ACC112 (cell line): ENCODE results near the gene PLCD3.

Experiments used
- H2AFZ ChIP-seq: fragments of 200-600 bp; sonication (generic); one replicate; pipeline ENCODE4 v1.6.0; 2017; ENCODE audit warnings: antibody characterized with exemption, low read length; ENCODE audit not compliant: unreplicated experiment
- H3K27ac ChIP-seq: fragments of 200-600 bp; sonication (generic); 2 replicates; pipeline ENCODE4 v1.5.1; 2014; ENCODE audit warnings: low read depth, mild to moderate bottlenecking, antibody characterized with exemption, low read length, moderate library complexity
- H3K27me3 ChIP-seq: fragments of 200-600 bp; sonication (generic); 2 replicates; pipeline ENCODE4 v1.6.1; 2014; ENCODE audit warnings: mild to moderate bottlenecking, antibody characterized with exemption, low read length, moderate library complexity, mixed read lengths; ENCODE audit not compliant: insufficient read depth
- H3K36me3 ChIP-seq: fragments of 200-600 bp; sonication (generic); 2 replicates; pipeline ENCODE4 v1.6.1; 2016; ENCODE audit warnings: mild to moderate bottlenecking, antibody characterized with exemption, low read length, moderate library complexity, mixed read lengths; ENCODE audit not compliant: insufficient read depth
- H3K4me1 ChIP-seq: fragments of 200-600 bp; sonication (generic); one replicate; pipeline ENCODE4 v1.6.1; 2016; ENCODE audit warnings: low read length, mixed read lengths; ENCODE audit not compliant: insufficient read depth, unreplicated experiment, control insufficient read depth
- H3K4me3 ChIP-seq: fragments of 200-600 bp; sonication (generic); 2 replicates; pipeline ENCODE4 v1.5.1; 2014; ENCODE audit warnings: mild to moderate bottlenecking, low read depth, low read length
- H3K79me2 ChIP-seq: fragments of 200-600 bp; sonication (generic); one replicate; pipeline ENCODE4 v1.6.0; 2016; ENCODE audit warnings: low read length; ENCODE audit not compliant: control insufficient read depth, unreplicated experiment, insufficient read depth

The PLCD3 gene

GRCh38 chr17:45106582-45106981 lies 25.7 kb downstream of the PLCD3 start:
- Histone ChIP-seq H2AFZ (no peak overlapping the region), H3K79me2 (no peaks in the 10 kb centered on the region), H3K4me3 (no peak overlapping the region), H3K27ac (no peak overlapping the region), H3K4me1 (no peaks in the 10 kb centered on the region), H3K36me3 (peaks cover 26% of the 10 kb centered on the region; the same call in 1 of the 2 replicates), H3K27me3 (no peaks in the 10 kb centered on the region)

- Histone ChIP-seq H3K79me2 (no peaks in the 10 kb centered on the region), H3K27me3 (no peaks in the 10 kb centered on the region), H2AFZ (no peak overlapping the region), H3K4me3 (no peak overlapping the region), H3K36me3 (peaks cover 27% of the 10 kb centered on the region; the same call in 1 of the 2 replicates), H3K27ac (no peak overlapping the region), H3K4me1 (no peaks in the 10 kb centered on the region)
Observed at GRCh38 chr17:45106096-45106495, 26.2 kb downstream of the PLCD3 start.

GRCh38 chr17:45104907-45105624 lies 27.2 kb downstream of the PLCD3 start:
- peaks cover 27% of the 10 kb centered on the region; the same call in 1 of the 2 replicates for H3K36me3 ChIP-seq
- H2AFZ ChIP-seq = no peak overlapping the region
- H3K27me3 ChIP-seq = no peaks in the 10 kb centered on the region
- H3K27ac ChIP-seq = no peak overlapping the region
- H3K79me2 ChIP-seq = no peaks in the 10 kb centered on the region
- no peak overlapping the region for H3K4me3 ChIP-seq
- no peaks in the 10 kb centered on the region for H3K4me1 ChIP-seq

GRCh38 chr17:45104497-45104896 lies 27.8 kb downstream of the PLCD3 start:
- Histone ChIP-seq H3K79me2 (no peaks in the 10 kb centered on the region), H3K4me1 (no peaks in the 10 kb centered on the region), H3K4me3 (no peak overlapping the region), H3K27ac (no peak overlapping the region), H2AFZ (no peak overlapping the region), H3K36me3 (peaks cover 27% of the 10 kb centered on the region; the same call in 1 of the 2 replicates), H3K27me3 (no peaks in the 10 kb centered on the region)

GRCh38 chr17:45104029-45104428 lies 28.3 kb downstream of the PLCD3 start:
- Histone ChIP-seq H3K79me2 (no peaks in the 10 kb centered on the region), H2AFZ (no peak overlapping the region), H3K4me3 (no peak overlapping the region), H3K4me1 (no peaks in the 10 kb centered on the region), H3K36me3 (peaks cover 27% of the 10 kb centered on the region; the same call in 1 of the 2 replicates), H3K27me3 (no peaks in the 10 kb centered on the region), H3K27ac (no peak overlapping the region)

- Histone ChIP-seq H3K36me3 (peaks cover 33% of the 10 kb centered on the region; the same call in 1 of the 2 replicates), H3K4me1 (no peaks in the 10 kb centered on the region), H3K79me2 (no peaks in the 10 kb centered on the region), H3K4me3 (no peak overlapping the region), H3K27ac (no peak overlapping the region), H3K27me3 (no peaks in the 10 kb centered on the region), H2AFZ (no peak overlapping the region)
Observed at GRCh38 chr17:45103269-45103795, 29.0 kb downstream of the PLCD3 start.

GRCh38 chr17:45102856-45103255 lies 29.5 kb downstream of the PLCD3 start:
- Histone ChIP-seq H3K4me3 (no peak overlapping the region), H2AFZ (no peak overlapping the region), H3K27me3 (no peaks in the 10 kb centered on the region), H3K36me3 (peaks cover 37% of the 10 kb centered on the region; the same call in 1 of the 2 replicates), H3K4me1 (no peaks in the 10 kb centered on the region), H3K79me2 (no peaks in the 10 kb centered on the region), H3K27ac (no peak overlapping the region)

- no peaks in the 10 kb centered on the region for H3K4me1 ChIP-seq
- H3K4me3 ChIP-seq = no peak overlapping the region
- no peaks in the 10 kb centered on the region for H3K27me3 ChIP-seq
- H3K79me2 ChIP-seq = no peaks in the 10 kb centered on the region
- peaks cover 44% of the 10 kb centered on the region for H3K36me3 ChIP-seq
- no peak overlapping the region for H2AFZ ChIP-seq
- H3K27ac ChIP-seq = no peak overlapping the region
Observed at GRCh38 chr17:45101883-45102811, 30.2 kb downstream of the PLCD3 start.

GRCh38 chr17:45101546-45101882 lies 30.8 kb downstream of the PLCD3 start:
- Histone ChIP-seq H3K79me2 (no peaks in the 10 kb centered on the region), H2AFZ (no peak overlapping the region), H3K4me3 (no peak overlapping the region), H3K27me3 (no peaks in the 10 kb centered on the region), H3K27ac (no peak overlapping the region), H3K4me1 (no peaks in the 10 kb centered on the region), H3K36me3 (peaks cover 50% of the 10 kb centered on the region)

- Histone ChIP-seq H2AFZ (no peak overlapping the region), H3K4me1 (peaks cover 2% of the 10 kb centered on the region), H3K27me3 (no peaks in the 10 kb centered on the region), H3K79me2 (no peaks in the 10 kb centered on the region), H3K27ac (no peak overlapping the region), H3K36me3 (peaks cover 39% of the 10 kb centered on the region), H3K4me3 (no peak overlapping the region)
Observed at GRCh38 chr17:45098869-45099616, 33.3 kb downstream of the PLCD3 start.
